Stomach (tissue), 9 donors: ENCODE data around the gene ZNF414. TPM values are rescaled to one million over a fixed set of nuclear protein-coding genes. Genes with fewer than 3 reads are reported as not detected.
A peak's percentile ranks its signal among the peaks of the same experiment; 100 is the strongest.

ENCODE experiments used
- DNase-seq, 2 donors: peaks; one replicate each; pipeline versions ENCODE4 v3.0.0 to v3.0.0-alpha.2; 2013 to 2019
- H3K27ac ChIP-seq, 5 donors: fragments of 200-600 bp in 4 of 5; sonication (generic) in 4 of 5; one replicate each; pipeline ENCODE4 v1.5.1; 2013 to 2019; ENCODE audit warnings: mild to moderate bottlenecking in 1 of 5, moderate library complexity in 1 of 5
- H3K27me3 ChIP-seq, 3 donors: fragments of 200-600 bp; sonication (generic); one replicate each; pipeline ENCODE4 v1.5.1; 2017 to 2019; ENCODE audit warnings: mixed run types in 1 of 3
- H3K36me3 ChIP-seq, 4 donors: fragments of 200-600 bp; sonication (generic); 1 replicate in 3 of 4; 2 replicates in 1 of 4; pipeline ENCODE4 v1.5.1; 2016 to 2019
- H3K4me1 ChIP-seq, 4 donors: fragments of 200-600 bp; sonication (generic); one replicate each; pipeline ENCODE4 v1.5.1; 2016 to 2019
- H3K4me3 ChIP-seq, 4 donors: fragments of 200-600 bp; sonication (generic) in 3 of 4; one replicate each; pipeline ENCODE4 v1.5.1; 2016 to 2019; ENCODE audit warnings: mild to moderate bottlenecking in 1 of 4
- H3K9me3 ChIP-seq, 4 donors: fragments of 200-600 bp; sonication (generic); one replicate each; pipeline ENCODE4 v1.5.1; 2016 to 2019
- EP300 ChIP-seq: sonication (generic); formaldehyde crosslinking; IDR thresholded peaks from one replicate; pipeline ENCODE4 v1.6.1; 2017; ENCODE audit warnings: antibody characterized with exemption
- POLR2A ChIP-seq, 4 donors: fragments of 450-650 bp; IDR thresholded peaks; one replicate each; pipeline ENCODE4 v1.6.1; 2016; ENCODE audit warnings: antibody characterized with exemption in 4 of 4, control low read depth in 2 of 4, mild to moderate bottlenecking in 1 of 4, moderate library complexity in 1 of 4
- POLR2AphosphoS5 ChIP-seq, 3 donors: sonication (generic); formaldehyde crosslinking; IDR thresholded peaks; one replicate each; pipeline ENCODE4 v1.6.1; 2016; ENCODE audit warnings: antibody characterized with exemption in 3 of 3
- WGBS, 5 donors: extraction: QIAGEN DNeasy Blood & Tissue Kit in 3 of 5; methylation state at CpG; one replicate each; pipeline versions ENCODE4 v1.1.5 to v1.1.7; 2013 to 2018; 5-methylcytosine and 5-hydroxymethylcytosine counted together
- intact Hi-C: fragments of 100-400 bp; cut with DNase I; formaldehyde crosslinking; loops from one replicate; pipeline ENCODE4 v1.15.1; 2023; ENCODE audit warnings: low total_unique reads
- polyA plus RNA-seq, 3 donors: library from polyadenylated mRNA; stranded (reverse); fragments of 200-250 nt; gene quantifications; one replicate each; pipeline ENCODE4 v1.2.3, GENCODE V29; 2013
- total RNA-seq, 5 donors: library from RNA; depleted of rRNA; stranded (reverse); fragments of >200 nt; gene quantifications; one replicate each; pipeline versions ENCODE4 v1.1.0 to v1.2.3, GENCODE V29; 2014 to 2016
- TF ChIP-seq, protein P1 (sequence below), 7 experiments: fragments of 450-650 bp in 4 of 7; fragments of 200-600 bp in 3 of 7; sonication (generic) in 3 of 7; IDR thresholded peaks; one replicate each; pipeline ENCODE4 v1.5.1; 2016 to 2019; ENCODE audit warnings: antibody characterized with exemption in 7 of 7, control low read depth in 2 of 7, mild to moderate bottlenecking in 1 of 7
- donor health status: healthy with polysubstance abuse.
- donor health status: Bipolar disorder and iron deficiency.
- donor health status: healthy.

The ZNF414 gene
- total and polyA plus RNA-seq, 8 donors = 1.8 to 32.7 (median 18.3) TPM

DNA sequence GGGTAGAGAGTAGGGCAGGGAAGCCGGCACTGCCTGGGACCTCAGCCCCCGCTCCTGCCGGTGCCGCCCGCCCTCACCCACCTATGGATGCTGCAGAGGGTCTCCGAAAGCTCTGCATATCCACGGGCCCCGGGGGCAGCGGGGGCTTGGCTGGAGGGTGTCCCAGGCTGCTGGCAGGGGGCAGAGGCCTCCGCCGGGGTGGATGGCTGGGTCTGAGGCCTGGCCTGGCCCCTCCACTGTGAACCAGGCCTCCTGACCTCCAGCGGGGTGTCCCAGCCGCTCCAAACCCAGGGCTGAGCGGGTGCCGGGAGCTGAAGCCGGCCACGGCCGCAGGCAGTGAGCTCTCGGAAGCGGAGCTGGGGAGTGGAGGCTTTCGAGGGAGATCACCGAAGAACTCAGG is 15.7 kb downstream of the ZNF414 start:
- no peak overlapping the region for H3K27ac ChIP-seq
- intact Hi-C loops = no loop called here
- 86 to 91% (median 88%) methylated on average over 5 to 22 of the region's 22 CpGs for WGBS, 5 donors
- no peak overlapping the region for H3K4me3 ChIP-seq
- H3K36me3 ChIP-seq = no peaks in the 10 kb centered on the region
- TF ChIP-seq, protein P1, sequence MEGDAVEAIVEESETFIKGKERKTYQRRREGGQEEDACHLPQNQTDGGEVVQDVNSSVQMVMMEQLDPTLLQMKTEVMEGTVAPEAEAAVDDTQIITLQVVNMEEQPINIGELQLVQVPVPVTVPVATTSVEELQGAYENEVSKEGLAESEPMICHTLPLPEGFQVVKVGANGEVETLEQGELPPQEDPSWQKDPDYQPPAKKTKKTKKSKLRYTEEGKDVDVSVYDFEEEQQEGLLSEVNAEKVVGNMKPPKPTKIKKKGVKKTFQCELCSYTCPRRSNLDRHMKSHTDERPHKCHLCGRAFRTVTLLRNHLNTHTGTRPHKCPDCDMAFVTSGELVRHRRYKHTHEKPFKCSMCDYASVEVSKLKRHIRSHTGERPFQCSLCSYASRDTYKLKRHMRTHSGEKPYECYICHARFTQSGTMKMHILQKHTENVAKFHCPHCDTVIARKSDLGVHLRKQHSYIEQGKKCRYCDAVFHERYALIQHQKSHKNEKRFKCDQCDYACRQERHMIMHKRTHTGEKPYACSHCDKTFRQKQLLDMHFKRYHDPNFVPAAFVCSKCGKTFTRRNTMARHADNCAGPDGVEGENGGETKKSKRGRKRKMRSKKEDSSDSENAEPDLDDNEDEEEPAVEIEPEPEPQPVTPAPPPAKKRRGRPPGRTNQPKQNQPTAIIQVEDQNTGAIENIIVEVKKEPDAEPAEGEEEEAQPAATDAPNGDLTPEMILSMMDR (IDR thresholded peaks at IDR 0.05) = no peak
- no peak for TF ChIP-seq POLR2AphosphoS5 (IDR thresholded peaks at IDR 0.05)
- no peak for TF ChIP-seq POLR2A (IDR thresholded peaks at IDR 0.05)
- no peak for TF ChIP-seq EP300
- no peaks in the 10 kb centered on the region for H3K9me3 ChIP-seq
- peaks cover 0 to 6% (median 0%) of the 10 kb centered on the region in 3 donors for H3K27me3 ChIP-seq
- DNase-seq = no peak
- H3K4me1 ChIP-seq = peaks cover 0 to 8% (median 0%) of the 10 kb centered on the region in 4 donors

DNA sequence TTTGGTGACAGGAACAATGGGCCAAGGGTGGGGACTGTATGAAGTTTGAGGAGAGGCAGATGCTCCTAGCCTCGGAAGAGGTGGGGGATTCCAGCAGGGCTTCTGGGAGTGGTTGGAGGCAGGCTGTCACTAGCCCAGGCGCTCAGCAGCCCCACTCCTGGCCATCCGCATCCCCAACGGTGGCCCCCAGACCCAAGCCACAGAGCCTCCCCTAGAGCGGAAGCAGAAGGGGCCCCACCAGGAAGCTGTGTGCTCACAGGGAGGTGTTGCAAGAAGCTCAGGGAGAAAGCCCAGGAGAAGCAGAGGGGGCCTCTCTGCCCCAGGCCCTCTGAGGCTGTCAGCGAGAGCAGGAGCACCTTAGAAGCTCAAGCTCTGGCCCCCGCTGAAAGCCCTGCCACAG is 19.8 kb downstream of the ZNF414 start:
- peaks cover 0 to 16% (median 0%) of the 10 kb centered on the region in 4 donors for H3K4me1 ChIP-seq
- H3K4me3 ChIP-seq = no peak overlapping the region
- no peak for TF ChIP-seq EP300
- TF ChIP-seq POLR2A (IDR thresholded peaks at IDR 0.05) = no peak
- TF ChIP-seq POLR2AphosphoS5 (IDR thresholded peaks at IDR 0.05) = no peak
- TF ChIP-seq, protein P1 (IDR thresholded peaks at IDR 0.05) = no peak
- no peak for DNase-seq
- H3K9me3 ChIP-seq = no peaks in the 10 kb centered on the region
- WGBS, 5 donors = 67 to 79% (median 72%) methylated on average over 5 to 7 of the region's 7 CpGs
- peak overlapping the region in 2 of 5 donors; percentile 7 to 20 for H3K27ac ChIP-seq
- peaks cover 4 to 25% (median 17%) of the 10 kb centered on the region in 4 donors for H3K36me3 ChIP-seq
- H3K27me3 ChIP-seq = no peaks in the 10 kb centered on the region
- intact Hi-C loops = no loop called here

DNA sequence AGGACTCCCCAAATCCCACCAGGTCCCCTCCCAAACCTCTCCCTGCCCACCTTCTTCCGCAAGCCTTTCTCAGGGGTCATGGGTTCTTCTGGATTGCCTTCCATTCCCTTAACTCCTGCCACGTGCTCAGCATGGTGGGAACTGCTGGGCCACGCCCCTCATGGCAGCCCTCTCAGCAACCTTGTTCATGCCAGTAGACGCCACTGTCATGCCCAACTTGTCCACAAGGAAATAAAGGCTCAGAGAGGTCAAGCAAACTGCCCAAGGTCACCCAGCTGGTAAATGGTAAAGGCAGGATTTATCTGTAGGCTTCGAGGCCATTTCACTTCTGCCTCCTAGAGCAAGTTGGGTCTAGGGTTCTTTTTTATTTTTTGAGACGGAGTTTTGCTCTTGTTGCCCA is 22.4 kb downstream of the ZNF414 start:
- DNase-seq = no peak
- H3K4me3 ChIP-seq = no peak overlapping the region
- H3K36me3 ChIP-seq = peaks cover 21 to 51% (median 43%) of the 10 kb centered on the region in 4 donors
- H3K27ac ChIP-seq = no peak overlapping the region
- 76 to 84% (median 81%) methylated on average over 6 of the region's 6 CpGs for WGBS, 5 donors
- H3K4me1 ChIP-seq = peaks cover 0 to 40% (median 2%) of the 10 kb centered on the region in 4 donors
- H3K9me3 ChIP-seq = no peaks in the 10 kb centered on the region
- H3K27me3 ChIP-seq = no peaks in the 10 kb centered on the region
- TF ChIP-seq, protein P1 (IDR thresholded peaks at IDR 0.05) = no peak
- TF ChIP-seq POLR2AphosphoS5 (IDR thresholded peaks at IDR 0.05) = no peak
- TF ChIP-seq POLR2A (IDR thresholded peaks at IDR 0.05) = no peak
- no peak for TF ChIP-seq EP300
- intact Hi-C loops = no loop called here

DNA sequence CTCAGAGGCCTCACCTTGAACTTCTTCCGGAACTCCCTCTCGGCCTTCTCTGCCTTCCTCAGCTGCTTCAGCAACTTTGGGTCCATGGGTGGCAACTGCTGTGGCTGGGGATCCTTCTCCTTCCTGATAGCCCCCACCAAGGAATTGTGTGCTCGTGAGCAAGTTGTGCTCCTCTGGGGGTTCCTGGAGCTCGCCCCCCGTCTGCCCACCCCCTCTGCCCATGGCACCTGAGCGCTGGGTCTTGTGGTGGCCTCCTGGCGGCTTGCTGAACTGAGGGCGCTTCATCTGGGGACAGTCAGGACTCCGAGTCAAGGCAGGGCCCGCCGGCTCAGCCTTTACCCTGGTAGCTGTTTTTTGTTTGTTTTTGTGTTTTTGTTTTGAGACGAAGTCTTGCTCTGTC is 23.1 kb downstream of the ZNF414 start:
- H3K9me3 ChIP-seq = no peaks in the 10 kb centered on the region
- TF ChIP-seq EP300 = no peak
- TF ChIP-seq POLR2AphosphoS5 (IDR thresholded peaks at IDR 0.05) = no peak
- TF ChIP-seq, protein P1 (IDR thresholded peaks at IDR 0.05) = no peak
- TF ChIP-seq POLR2A (IDR thresholded peaks at IDR 0.05) = no peak
- H3K27ac ChIP-seq = no peak overlapping the region
- H3K36me3 ChIP-seq = peaks cover 28 to 58% (median 50%) of the 10 kb centered on the region in 4 donors
- DNase-seq = no peak
- no peaks in the 10 kb centered on the region for H3K27me3 ChIP-seq
- peaks cover 0 to 46% (median 3%) of the 10 kb centered on the region in 4 donors for H3K4me1 ChIP-seq
- intact Hi-C loops = no loop called here
- WGBS, 5 donors = 86 to 91% (median 90%) methylated on average over 12 of the region's 12 CpGs
- no peak overlapping the region for H3K4me3 ChIP-seq
